ENCODE measurements around the gene MYRIP.

The MYRIP gene

GRCh38 chr3:39805650-39806049 lies 3.8 kb upstream of the MYRIP start:
- Histone ChIP-seq H3K27me3 (ENCODE audit: control insufficient read depth, low read length) (no peaks in the 10 kb centered on the region), H3K9me2 (replicated peaks; ENCODE audit: control insufficient read depth, low read length) (no peaks in the 10 kb centered on the region), H3K79me2 (ENCODE audit: control insufficient read depth, low read length) (no peaks in the 10 kb centered on the region), H3K4me2 (ENCODE audit: low read length) (no peak overlapping the region), H3K4me3 (ENCODE audit: low read length) (no peak overlapping the region), H3K9me3 (ENCODE audit: control insufficient read depth, insufficient read depth, low read length) (peaks cover 12% of the 10 kb centered on the region; the same call in 1 of the 2 replicates), H3K36me3 (ENCODE audit: control insufficient read depth, low read length) (no peaks in the 10 kb centered on the region), H3K4me1 (ENCODE audit: control insufficient read depth, low read length) (no peaks in the 10 kb centered on the region), H3K27ac (ENCODE audit: low read depth, low read length) (no peak overlapping the region), H4K20me1 (ENCODE audit: control insufficient read depth, insufficient read depth, low read depth, low read length) (no peaks in the 10 kb centered on the region), H3F3A (ENCODE audit: control insufficient read depth, insufficient read depth) (no peaks in the 10 kb centered on the region)
- no peak for TF ChIP-seq CTCF (IDR thresholded peaks at IDR 0.05; ENCODE audit: low read depth, low read length, poor library complexity, severe bottlenecking)
- TF ChIP-seq EZH2phosphoT487 (IDR thresholded peaks at IDR 0.05; ENCODE audit: borderline replicate concordance, low read length) = no peak

- no peaks in the 10 kb centered on the region for H3K9me2 ChIP-seq (replicated peaks; ENCODE audit: control insufficient read depth, low read length)
- no peaks in the 10 kb centered on the region for H3K79me2 ChIP-seq (ENCODE audit: control insufficient read depth, low read length)
- H3F3A ChIP-seq (ENCODE audit: control insufficient read depth, insufficient read depth) = no peaks in the 10 kb centered on the region
- no peaks in the 10 kb centered on the region for H3K27me3 ChIP-seq (ENCODE audit: control insufficient read depth, low read length)
- H3K4me2 ChIP-seq (ENCODE audit: low read length) = no peak overlapping the region
- H3K4me1 ChIP-seq (ENCODE audit: control insufficient read depth, low read length) = no peaks in the 10 kb centered on the region
- peaks cover 15% of the 10 kb centered on the region; the same call in 1 of the 2 replicates for H3K9me3 ChIP-seq (ENCODE audit: control insufficient read depth, insufficient read depth, low read length)
- no peak overlapping the region for H3K27ac ChIP-seq (ENCODE audit: low read depth, low read length)
- TF ChIP-seq EZH2phosphoT487 (IDR thresholded peaks at IDR 0.05; ENCODE audit: borderline replicate concordance, low read length) = no peak
- TF ChIP-seq CTCF (IDR thresholded peaks at IDR 0.05; ENCODE audit: low read depth, low read length, poor library complexity, severe bottlenecking) = no peak
- H4K20me1 ChIP-seq (ENCODE audit: control insufficient read depth, insufficient read depth, low read depth, low read length) = no peaks in the 10 kb centered on the region
- no peaks in the 10 kb centered on the region for H3K36me3 ChIP-seq (ENCODE audit: control insufficient read depth, low read length)
- no peak overlapping the region for H3K4me3 ChIP-seq (ENCODE audit: low read length)
Measured at GRCh38 chr3:39806820-39807219, 2.6 kb upstream of the MYRIP start.

GRCh38 chr3:39808467-39809180 lies 785 bp upstream of the MYRIP start:
- Histone ChIP-seq H3K9me3 (ENCODE audit: control insufficient read depth, insufficient read depth, low read length) (peaks cover 12% of the 10 kb centered on the region; the same call in 1 of the 2 replicates), H3K4me2 (ENCODE audit: low read length) (no peak overlapping the region), H3K4me1 (ENCODE audit: control insufficient read depth, low read length) (no peaks in the 10 kb centered on the region), H3K9me2 (replicated peaks; ENCODE audit: control insufficient read depth, low read length) (no peaks in the 10 kb centered on the region), H3K27me3 (ENCODE audit: control insufficient read depth, low read length) (no peaks in the 10 kb centered on the region), H3K4me3 (ENCODE audit: low read length) (no peak overlapping the region), H3K27ac (ENCODE audit: low read depth, low read length) (no peak overlapping the region), H3K36me3 (ENCODE audit: control insufficient read depth, low read length) (no peaks in the 10 kb centered on the region), H4K20me1 (ENCODE audit: control insufficient read depth, insufficient read depth, low read depth, low read length) (no peaks in the 10 kb centered on the region), H3F3A (ENCODE audit: control insufficient read depth, insufficient read depth) (no peaks in the 10 kb centered on the region), H3K79me2 (ENCODE audit: control insufficient read depth, low read length) (no peaks in the 10 kb centered on the region)
- TF ChIP-seq CTCF (IDR thresholded peaks at IDR 0.05; ENCODE audit: low read depth, low read length, poor library complexity, severe bottlenecking) (no peak), EZH2phosphoT487 (IDR thresholded peaks at IDR 0.05; ENCODE audit: borderline replicate concordance, low read length) (no peak)

Data from DOHH2 (cell line).